ENCODE data around the gene KRTAP19-8.

Gene KRTAP19-8

GRCh38 chr21:31011412-31011811, 26.9 kb downstream of the KRTAP19-8 start:
- no peak for DNase-seq

- DNase-seq = no peak
These were observed 29.9 kb downstream of the KRTAP19-8 start for GRCh38 chr21:31008355-31008754.

- DNase-seq = no peak
These were observed 33.3 kb downstream of the KRTAP19-8 start for GRCh38 chr21:31005019-31005418.

DNA sequence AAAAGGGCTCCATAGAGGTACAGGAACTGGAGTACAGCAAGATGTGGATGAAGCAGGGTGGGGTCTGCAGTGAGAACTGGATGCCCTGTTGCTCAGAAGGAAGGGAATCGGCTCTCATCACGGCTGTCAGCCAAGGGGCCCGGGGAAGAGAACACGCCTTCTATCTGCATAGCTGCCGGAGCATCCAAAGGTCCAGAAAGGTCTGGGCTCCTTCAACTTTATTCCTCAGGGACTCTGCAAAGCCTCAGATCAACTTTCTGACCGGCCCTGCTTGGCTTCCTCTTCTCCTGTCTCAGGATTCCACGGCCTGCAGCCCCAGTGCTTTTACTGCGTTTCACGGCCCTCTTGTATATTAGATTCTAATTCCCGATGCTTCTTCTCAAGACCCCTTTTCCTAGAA, 34.8 kb downstream of the KRTAP19-8 start:
- DNase-seq = no peak

DNA sequence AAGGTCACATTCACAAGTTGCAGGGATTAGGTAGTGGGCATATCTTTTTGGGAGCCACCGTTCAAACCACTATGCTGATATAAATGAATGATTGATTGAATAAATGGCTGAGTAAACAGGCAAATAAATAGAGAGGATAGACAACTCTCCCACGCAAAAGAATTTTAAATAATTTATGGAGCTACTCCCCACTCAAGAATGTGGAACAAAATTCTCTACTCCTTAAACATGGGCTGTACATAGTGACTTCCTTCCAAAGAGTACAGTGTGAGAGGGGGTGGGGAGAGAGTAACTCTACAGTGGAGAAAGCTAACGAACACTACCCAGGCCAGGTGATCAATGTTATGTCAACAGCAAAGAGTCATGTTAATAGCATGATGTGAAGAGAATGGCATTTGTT, 40.7 kb downstream of the KRTAP19-8 start:
- DNase-seq = no peak

DNA sequence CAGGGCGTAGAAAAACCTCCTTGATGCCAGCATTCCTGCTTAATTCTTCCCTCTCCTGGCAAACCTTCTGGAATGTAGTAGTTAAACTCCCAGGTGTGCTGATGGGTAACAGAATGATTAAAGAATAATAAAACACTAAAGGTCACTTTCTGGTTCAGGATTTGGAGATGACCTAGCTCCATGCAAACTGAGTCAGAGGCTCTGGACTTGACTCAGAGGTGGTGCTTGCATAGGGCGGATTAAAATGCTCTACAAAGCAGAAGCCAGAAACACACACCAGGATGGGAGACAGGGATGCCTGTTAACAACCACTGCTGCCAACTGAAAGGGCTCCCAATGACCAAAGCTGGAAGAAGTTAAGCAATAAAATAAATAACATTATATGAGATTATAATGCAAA, 41.5 kb downstream of the KRTAP19-8 start:
- DNase-seq = no peak

DNA sequence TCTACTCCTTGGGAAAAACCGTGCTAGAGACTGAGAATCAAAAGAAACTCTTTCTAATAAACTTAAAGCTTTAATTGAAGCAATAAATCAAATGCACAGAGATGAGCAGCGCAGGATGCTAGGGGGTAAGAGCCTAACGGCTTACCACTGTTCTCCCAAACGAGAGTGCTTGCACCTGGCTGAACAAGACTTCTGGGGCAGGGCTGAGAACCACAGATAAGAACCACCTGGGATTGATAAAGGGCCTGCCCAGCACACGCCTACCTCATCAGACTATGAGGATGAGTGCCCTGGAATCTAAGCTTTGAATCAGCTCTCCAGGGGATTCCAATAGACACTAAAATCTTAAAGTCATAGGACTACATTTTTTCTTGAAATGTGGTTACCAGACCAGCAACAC, 43.3 kb downstream of the KRTAP19-8 start:
- DNase-seq = no peak

DNA sequence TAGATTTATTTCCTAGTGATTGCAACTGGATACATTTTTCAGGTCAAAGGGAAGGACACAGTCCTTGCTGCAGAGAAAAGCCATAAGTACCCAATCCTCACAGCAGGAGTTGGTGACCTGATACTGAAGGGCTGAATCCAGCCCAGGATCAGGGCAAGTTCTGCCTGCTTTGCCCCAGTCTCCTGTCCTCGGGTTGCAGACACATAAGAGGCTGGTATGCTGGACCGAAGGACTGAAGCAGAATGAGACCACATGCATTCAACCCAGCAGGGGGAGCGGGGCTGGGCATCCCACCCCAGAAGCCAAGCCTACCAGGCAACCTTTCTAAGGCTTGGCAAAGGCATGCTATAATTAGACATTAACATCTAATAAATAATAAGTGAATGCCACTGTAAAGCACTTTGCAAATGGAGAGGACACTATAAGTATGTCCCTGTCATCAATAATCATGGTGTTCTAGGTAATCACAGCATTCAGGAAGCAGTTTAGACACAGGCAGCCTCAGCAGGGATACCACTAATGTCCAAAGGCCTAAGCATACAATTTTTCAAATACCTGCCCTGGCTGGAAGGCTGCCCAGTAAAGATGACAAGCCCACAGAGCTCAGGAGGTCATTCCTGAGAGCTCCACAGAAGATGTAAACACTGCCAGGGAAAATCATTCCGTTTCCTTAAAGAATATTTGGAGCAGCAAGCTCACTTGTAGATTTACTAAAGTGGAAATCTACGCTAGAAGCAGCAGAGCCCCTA, 47.6 kb downstream of the KRTAP19-8 start:
- DNase-seq = no peak

DNA sequence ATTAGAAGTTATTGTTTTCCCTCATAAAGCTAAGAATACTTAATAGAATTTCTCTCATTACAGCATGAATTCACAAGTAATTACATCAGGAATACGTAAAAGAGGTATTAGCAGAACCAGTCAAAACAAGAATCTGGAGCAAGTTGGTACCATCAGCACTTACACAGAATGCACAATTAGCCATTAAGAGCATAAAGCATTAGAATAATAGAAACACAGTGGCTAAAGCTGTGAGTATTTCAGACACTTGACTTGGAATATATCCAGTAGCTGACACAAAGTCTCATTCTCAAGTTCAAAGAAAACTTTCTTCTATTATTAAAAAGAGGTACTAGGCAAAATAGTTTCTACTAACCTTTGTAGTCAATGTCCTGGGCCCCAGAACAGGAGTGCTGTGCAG, 49.6 kb downstream of the KRTAP19-8 start:
- DNase-seq = no peak
